Measurements from ENCODE around the gene FPR3.

Gene FPR3

DNA sequence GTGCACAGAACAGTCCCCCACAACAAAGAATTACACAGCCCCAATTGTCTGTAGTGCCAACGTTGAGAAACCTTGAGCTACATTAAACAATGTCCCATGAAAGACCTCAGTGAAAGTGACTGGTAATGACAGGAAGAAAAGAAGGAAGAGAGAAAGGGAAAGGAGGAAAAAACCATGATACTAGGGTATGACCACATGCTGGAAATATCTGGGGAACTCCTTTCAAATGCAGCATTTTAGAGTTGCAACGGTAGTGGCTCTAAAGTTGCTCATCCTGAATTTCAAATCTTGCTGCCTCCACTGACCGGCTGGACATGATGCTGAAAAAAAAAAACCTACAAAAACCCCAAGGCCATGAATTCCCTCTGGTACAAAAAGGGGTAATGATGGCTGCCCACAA, 26.5 kb downstream of the FPR3 start:
- TF ChIP-seq, protein P1, sequence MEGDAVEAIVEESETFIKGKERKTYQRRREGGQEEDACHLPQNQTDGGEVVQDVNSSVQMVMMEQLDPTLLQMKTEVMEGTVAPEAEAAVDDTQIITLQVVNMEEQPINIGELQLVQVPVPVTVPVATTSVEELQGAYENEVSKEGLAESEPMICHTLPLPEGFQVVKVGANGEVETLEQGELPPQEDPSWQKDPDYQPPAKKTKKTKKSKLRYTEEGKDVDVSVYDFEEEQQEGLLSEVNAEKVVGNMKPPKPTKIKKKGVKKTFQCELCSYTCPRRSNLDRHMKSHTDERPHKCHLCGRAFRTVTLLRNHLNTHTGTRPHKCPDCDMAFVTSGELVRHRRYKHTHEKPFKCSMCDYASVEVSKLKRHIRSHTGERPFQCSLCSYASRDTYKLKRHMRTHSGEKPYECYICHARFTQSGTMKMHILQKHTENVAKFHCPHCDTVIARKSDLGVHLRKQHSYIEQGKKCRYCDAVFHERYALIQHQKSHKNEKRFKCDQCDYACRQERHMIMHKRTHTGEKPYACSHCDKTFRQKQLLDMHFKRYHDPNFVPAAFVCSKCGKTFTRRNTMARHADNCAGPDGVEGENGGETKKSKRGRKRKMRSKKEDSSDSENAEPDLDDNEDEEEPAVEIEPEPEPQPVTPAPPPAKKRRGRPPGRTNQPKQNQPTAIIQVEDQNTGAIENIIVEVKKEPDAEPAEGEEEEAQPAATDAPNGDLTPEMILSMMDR (IDR thresholded peaks at IDR 0.05; ENCODE audit: insufficient read depth, missing control alignments): no peak
- FAIRE-seq: no peak
- DNase-seq (ENCODE audit: insufficient read length, low spot score): no peak

DNA sequence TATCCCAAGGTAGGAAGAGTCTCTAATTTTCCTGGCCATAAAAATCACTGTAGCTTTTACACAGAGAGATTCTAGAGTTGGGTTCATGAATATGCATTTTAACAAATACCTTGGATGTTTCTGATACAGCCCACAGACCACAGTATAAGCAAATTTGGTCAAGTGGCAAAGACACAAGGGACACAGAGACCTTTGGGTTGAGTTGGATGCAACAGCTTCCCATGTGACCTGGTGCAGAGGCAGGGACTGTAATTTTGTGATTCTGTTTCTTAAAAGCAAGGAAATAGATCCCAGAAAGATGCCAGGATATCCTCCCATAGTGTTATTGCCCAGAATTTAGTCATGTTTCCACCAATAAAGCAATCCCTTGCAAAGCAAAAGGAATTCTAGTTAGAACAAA, 27.0 kb downstream of the FPR3 start:
- no peak for FAIRE-seq
- DNase-seq (ENCODE audit: insufficient read length, low spot score): no peak
- TF ChIP-seq, protein P1 (IDR thresholded peaks at IDR 0.05; ENCODE audit: insufficient read depth, missing control alignments): no peak

DNA sequence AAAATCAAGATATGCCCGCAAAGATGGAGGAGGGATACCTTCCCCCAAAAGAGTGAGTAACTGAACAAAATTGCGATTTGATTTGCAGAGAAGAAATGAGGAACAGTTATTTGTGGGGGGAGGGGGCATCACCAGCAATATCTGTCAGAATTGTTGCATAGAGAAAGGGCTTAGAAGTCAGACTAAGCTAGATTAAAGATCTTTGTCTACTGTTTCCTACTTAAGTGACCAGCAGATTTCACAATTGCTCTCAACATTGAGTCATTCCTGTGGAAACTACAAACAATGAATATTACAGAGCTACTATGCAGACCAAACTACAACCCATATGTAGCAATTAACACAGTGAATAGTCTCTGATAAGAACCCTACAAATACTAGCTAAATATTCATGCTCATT, 27.4 kb downstream of the FPR3 start:
- FAIRE-seq (no peak), DNase-seq (ENCODE audit: insufficient read length, low spot score) (no peak)
- TF ChIP-seq, protein P1 (IDR thresholded peaks at IDR 0.05; ENCODE audit: insufficient read depth, missing control alignments): no peak

DNA sequence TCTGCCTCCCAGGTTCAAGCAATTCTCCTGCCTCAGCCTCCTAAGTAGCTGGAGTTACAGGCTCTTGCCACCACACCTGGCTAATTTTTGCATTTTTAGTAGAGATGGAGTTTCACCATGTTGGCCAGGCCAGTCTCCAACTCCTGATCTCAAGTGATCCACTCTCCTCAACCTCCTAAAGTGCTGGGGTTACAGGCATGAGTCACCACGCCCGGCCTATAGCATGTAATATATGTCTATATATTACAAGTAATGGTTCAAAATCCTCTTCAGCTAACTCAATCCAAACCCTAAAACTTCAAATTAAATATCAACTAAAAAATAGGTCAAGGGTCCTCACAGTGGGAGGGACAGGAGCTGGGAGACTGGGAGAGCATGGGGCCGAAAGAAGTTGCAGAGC, 28.0 kb downstream of the FPR3 start:
- no peak for FAIRE-seq
- no peak for DNase-seq (ENCODE audit: insufficient read length, low spot score)
- TF ChIP-seq, protein P1 (IDR thresholded peaks at IDR 0.05; ENCODE audit: insufficient read depth, missing control alignments): no peak

DNA sequence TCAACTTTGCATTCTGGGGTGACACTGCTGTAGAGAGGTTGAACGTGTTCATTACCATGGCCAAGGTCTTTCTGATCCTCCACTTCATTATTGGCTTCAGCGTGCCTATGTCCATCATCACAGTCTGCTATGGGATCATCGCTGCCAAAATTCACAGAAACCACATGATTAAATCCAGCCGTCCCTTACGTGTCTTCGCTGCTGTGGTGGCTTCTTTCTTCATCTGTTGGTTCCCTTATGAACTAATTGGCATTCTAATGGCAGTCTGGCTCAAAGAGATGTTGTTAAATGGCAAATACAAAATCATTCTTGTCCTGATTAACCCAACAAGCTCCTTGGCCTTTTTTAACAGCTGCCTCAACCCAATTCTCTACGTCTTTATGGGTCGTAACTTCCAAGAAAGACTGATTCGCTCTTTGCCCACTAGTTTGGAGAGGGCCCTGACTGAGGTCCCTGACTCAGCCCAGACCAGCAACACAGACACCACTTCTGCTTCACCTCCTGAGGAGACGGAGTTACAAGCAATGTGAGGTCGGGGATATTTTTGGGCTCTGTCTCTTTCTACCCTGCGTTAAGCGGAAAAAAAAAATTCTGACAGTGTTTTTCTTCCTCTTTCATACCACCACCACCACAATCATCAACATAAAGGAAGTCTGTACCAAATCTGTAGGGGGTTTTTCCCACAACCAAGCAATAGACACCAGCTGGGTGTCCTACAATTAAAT, 29.5 kb downstream of the FPR3 start:
- TF ChIP-seq, protein P1 (IDR thresholded peaks at IDR 0.05; ENCODE audit: insufficient read depth, missing control alignments): no peak
- no peak for FAIRE-seq
- DNase-seq (ENCODE audit: insufficient read length, low spot score): no peak

DNA sequence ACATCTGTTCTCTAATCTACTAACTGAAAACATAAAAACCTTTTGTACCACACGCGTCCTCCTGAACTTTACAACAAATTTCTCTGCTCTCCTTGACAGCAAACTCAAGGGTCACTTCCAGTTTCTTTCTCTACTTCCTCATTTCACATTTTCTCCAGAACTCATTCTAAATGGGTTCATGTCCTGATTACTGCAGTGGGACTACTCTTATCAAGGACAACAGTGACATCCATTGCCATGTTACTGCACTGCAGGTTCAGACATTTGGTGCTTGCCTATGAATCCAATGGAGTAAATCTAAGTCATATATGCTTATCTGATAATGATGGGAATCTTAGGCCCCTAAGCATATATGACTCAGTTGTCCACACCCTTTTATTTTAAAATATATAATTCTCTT, 35.3 kb downstream of the FPR3 start:
- DNase-seq (ENCODE audit: insufficient read length, low spot score): no peak
- TF ChIP-seq, protein P1 (IDR thresholded peaks at IDR 0.05; ENCODE audit: insufficient read depth, missing control alignments): no peak
- no peak for FAIRE-seq

DNA sequence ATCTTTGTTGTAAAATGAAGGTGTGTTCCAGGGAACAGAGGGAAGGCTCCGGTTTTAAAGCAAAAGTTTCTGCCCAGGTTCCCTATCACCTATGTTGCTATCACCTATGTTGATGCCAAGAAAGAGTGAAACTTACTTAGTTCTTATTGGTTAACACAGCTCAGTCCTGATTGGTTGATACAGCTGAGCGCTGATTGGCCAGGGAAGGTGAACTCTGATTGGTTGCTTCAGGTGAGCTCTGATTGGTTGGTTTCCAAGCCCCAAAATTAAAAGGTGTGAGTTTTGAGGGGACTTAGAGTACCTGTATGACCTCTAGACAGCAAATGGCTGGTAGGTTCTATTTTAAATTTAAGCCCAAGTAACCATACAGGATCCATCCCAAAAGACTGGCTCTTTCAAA, 42.2 kb downstream of the FPR3 start:
- FAIRE-seq: no peak
- DNase-seq (ENCODE audit: insufficient read length, low spot score): no peak
- TF ChIP-seq, protein P1 (IDR thresholded peaks at IDR 0.05; ENCODE audit: insufficient read depth, missing control alignments): no peak
